IPS DF 6.9 (cell line): ENCODE measurements around the gene ANTKMT.
A peak's percentile ranks its signal among the peaks of the same experiment; 100 is the strongest.

Experiments
- DNase-seq: peaks from one replicate; pipeline ENCODE4 v3.0.0-alpha.2; 2013; ENCODE audit warnings: low read depth, low spot score
- H3K27ac ChIP-seq: one replicate; pipeline ENCODE4 v1.5.1; 2013; ENCODE audit warnings: low read length, control low read depth
- H3K27me3 ChIP-seq: 2 replicates; pipeline ENCODE4 v1.6.1; 2013; ENCODE audit warnings: mild to moderate bottlenecking, low read length; ENCODE audit not compliant: control insufficient read depth, insufficient read depth
- H3K36me3 ChIP-seq: 2 replicates; pipeline ENCODE4 v1.6.1; 2013; ENCODE audit warnings: low read length; ENCODE audit not compliant: control insufficient read depth, insufficient read depth
- H3K4me1 ChIP-seq: 2 replicates; pipeline ENCODE4 v1.6.1; 2013; ENCODE audit warnings: low read length; ENCODE audit not compliant: control insufficient read depth, insufficient read depth
- H3K4me3 ChIP-seq: 2 replicates; pipeline ENCODE4 v1.5.1; 2013; ENCODE audit warnings: mild to moderate bottlenecking, low read length
- H3K9me3 ChIP-seq: 2 replicates; pipeline ENCODE4 v1.6.1; 2013; ENCODE audit warnings: low read length, inconsistent platforms; ENCODE audit not compliant: control insufficient read depth, insufficient read depth
- WGBS: extraction: QIAGEN DNeasy Blood & Tissue Kit; methylation state at CpG from one replicate; pipeline ENCODE4 v1.1.7; 2013; ENCODE audit warnings: mixed read lengths, missing lambda C conversion rate; ENCODE audit not compliant: insufficient read length, insufficient coverage; 5-methylcytosine and 5-hydroxymethylcytosine counted together

The ANTKMT gene

DNA sequence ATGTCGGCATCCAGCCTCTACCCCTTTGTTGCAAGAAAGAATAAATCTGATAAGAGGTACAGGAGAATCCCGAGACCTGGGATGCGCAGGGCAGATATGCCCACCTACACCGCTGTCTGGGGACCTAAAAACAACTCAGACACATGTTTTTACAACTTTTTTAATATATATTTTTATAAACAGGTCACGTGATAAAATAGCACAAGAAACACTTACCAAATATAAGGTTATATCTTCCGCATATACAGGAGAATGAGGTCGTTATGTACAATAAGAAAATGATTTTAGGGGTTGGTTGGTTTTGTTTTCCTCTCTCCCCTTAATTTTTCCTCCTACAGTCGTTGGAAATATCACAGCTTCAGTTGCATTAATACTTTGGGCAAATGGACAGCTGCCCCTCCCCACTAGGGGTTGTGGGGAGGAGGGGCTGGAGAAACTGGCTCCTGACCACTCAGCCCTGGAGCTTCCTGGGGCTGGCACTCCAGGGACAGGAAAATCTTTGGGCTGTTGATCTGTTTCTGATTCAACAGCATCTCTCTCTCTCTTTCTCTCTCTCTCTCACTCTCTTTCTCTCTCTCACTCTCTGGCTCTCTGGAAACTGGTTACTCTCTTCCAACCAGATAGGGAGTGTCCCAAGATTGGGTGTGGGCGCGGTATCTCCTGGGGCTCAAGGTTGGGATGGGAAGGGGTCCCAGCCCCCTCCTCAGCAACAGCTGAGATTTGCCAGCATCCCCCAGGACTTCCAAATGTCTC, 28.4 kb upstream of the ANTKMT start:
- Histone ChIP-seq H3K9me3 (no peaks in the 10 kb centered on the region), H3K27me3 (peaks cover 2% of the 10 kb centered on the region; the same call in 1 of the 2 replicates), H3K4me3 (no peak overlapping the region), H3K36me3 (peaks cover 5% of the 10 kb centered on the region; the same call in 1 of the 2 replicates), H3K4me1 (peaks cover 11% of the 10 kb centered on the region), H3K27ac (no peak overlapping the region)
- DNase-seq = no peak
- WGBS = no CpG with 5 or more reads among the region's 10 CpGs

DNA sequence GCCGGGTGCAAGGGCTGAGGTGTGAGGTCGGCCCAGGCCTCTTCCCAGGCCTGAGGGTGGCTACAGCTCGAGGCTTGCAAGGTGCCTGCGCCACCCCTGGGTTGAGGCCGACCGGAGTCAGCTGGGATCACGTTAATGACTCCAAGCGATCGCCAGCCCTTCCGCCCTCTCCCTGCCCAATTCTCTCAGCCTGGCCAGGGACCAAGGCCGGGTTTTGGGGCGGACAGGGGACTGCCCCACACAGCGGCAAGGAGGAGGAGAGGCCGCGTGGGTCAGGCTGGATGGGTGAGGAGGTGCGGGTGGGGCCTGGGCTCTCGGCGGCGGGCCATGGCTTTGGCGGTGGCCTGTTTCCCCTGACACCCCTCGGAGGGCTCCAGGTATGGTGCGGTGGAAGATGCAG, 27.6 kb upstream of the ANTKMT start:
- H3K27me3 ChIP-seq = peaks cover 2% of the 10 kb centered on the region; the same call in 1 of the 2 replicates
- H3K4me3 ChIP-seq = peak overlapping the region; percentile 48; the same call in 1 of the 2 replicates

DNA sequence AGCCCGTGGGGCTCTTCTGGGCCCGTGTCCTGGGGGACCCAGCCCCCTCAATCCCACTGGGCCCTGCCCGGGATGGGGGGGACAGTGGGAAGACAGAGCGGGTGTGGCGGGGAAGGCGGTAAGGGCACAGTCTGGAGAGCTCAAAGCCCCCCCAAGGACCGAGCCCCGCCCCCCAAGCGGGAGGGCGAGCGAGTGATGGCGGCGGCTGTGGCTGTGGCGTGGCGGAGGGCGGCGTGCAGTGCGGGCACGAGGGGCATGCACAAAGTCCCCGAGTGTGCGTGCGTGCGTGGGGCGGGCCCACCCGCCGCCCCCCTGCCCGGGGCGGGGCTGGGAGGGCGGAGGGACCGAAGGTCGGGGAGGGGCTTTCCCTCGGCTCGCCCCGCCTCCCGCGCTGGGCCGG, 27.2 kb upstream of the ANTKMT start:
- Histone ChIP-seq H3K27ac (no peak overlapping the region), H3K9me3 (no peaks in the 10 kb centered on the region), H3K4me3 (peak overlapping the region; percentile 48; the same call in 1 of the 2 replicates), H3K36me3 (peaks cover 5% of the 10 kb centered on the region; the same call in 1 of the 2 replicates), H3K27me3 (peaks cover 2% of the 10 kb centered on the region; the same call in 1 of the 2 replicates), H3K4me1 (peaks cover 11% of the 10 kb centered on the region)
- DNase-seq = no peak
- WGBS = no CpG with 5 or more reads among the region's 37 CpGs

More for the DNA sequence above, 27.6 kb upstream of the ANTKMT start:
- Histone ChIP-seq H3K36me3 (peaks cover 5% of the 10 kb centered on the region; the same call in 1 of the 2 replicates), H3K27ac (no peak overlapping the region), H3K9me3 (no peaks in the 10 kb centered on the region), H3K4me1 (peaks cover 11% of the 10 kb centered on the region)
- WGBS = no CpG with 5 or more reads among the region's 22 CpGs
- DNase-seq = no peak

DNA sequence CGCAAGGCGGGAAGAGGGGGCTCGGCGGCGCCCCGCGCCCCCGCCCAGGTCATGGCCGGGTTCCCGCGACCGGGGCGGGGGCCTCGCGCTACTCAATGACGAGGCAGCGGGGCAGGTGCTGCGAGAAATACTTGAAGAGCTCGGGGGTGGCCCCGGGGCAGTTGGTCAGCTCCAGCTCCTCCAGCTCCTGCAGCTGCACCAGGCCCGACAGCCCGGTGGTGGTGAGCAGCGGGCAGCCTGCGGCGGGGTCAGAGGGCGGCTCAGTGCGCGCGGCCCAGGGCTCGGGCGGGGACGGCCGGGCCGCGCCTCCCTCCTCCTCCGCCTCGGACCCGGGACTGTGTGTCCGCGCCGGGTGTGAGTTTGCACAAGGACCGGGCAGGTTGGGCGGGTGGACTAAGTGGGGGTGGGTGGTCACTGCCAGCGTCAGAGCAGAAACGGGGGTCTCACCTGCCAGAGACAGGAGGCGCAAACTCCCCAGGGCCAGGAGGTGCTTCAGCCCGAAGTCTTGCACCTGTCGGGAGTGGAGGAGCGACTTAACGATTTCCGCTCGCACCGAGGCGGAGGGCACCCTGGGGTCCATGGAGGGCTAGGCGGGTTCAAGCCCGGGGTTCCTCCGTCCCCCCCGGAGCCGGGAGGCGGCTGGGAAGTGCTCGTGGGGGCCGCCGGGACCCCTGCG, 26.6 kb upstream of the ANTKMT start:
- Histone ChIP-seq H3K9me3 (no peaks in the 10 kb centered on the region), H3K4me1 (peaks cover 10% of the 10 kb centered on the region), H3K27ac (no peak overlapping the region), H3K36me3 (peaks cover under 1% of the 10 kb centered on the region; the same call in 1 of the 2 replicates), H3K27me3 (peaks cover 4% of the 10 kb centered on the region; the same call in 1 of the 2 replicates), H3K4me3 (peak overlapping the region; percentile 48)
- DNase-seq = no peak
- no CpG with 5 or more reads among the region's 64 CpGs for whole genome bisulfite sequencing

DNA sequence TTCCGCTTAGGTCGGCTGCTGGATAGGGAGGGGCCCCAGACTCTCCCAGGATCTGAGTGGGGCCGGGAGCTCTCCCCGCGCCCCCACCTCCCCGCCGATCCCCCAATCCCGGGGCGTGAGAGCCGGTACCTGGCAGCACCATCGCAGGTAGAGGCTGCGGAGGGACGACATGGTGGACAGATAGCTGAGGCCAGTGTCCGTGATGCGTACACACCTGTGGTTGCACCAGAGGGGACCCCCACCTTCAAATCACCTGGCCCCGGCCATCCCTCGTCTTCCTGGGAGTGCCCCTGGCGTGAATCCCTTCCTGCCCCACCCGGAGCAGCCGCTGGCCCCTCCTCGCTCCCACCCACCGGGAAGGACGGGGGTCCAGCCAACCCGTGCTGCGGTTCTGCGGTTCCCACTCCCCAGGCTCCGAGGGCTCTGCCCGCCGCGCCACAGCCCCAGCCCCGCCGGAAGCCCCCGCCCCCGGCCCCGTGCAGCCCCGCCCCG, 26.0 kb upstream of the ANTKMT start:
- DNase-seq = no peak
- H3K27ac ChIP-seq = no peak overlapping the region
- no CpG with 5 or more reads among the region's 37 CpGs for WGBS
- peak overlapping the region; percentile 48; the same call in 1 of the 2 replicates for H3K4me3 ChIP-seq
- H3K36me3 ChIP-seq = no peaks in the 10 kb centered on the region; the same call in 1 of the 2 replicates
- peaks cover 6% of the 10 kb centered on the region; the same call in 1 of the 2 replicates for H3K27me3 ChIP-seq
- H3K9me3 ChIP-seq = no peaks in the 10 kb centered on the region
- peaks cover 6% of the 10 kb centered on the region for H3K4me1 ChIP-seq

DNA sequence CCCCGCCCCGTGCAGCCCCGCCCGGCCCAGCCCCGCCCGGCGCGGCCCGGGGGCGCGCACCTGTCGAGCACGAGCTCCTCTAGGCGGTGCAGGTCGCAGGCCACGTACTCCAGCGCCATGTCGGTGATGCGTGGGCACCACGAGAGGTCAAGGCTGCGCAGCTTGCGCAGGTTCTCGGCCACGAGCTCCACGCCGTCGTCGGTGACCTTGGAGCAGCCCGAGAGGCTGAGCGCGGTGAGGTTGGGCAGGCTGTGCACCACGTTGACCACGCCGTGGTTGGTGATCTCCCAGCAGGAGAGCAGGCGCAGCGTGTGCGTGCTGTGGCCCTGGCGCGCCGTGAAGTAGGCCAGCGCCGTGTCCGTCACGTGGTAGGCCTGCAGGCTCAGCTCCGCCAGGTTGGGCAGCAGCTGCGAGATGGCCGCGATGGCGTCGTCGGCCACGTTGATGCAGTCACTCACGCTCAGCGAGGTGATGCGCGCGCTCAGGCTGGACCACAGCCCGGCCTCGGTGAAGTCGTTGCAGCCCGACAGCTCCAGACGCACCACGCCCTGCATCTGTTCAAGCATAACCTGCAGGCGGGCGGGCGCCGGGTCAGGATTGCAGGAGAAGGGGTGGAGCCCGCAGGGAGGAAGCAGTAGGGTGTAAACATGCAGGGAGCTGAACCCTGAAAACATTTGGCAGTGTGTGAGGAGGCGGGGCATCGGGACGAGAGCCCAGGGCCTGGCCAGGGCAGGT, 25.4 kb upstream of the ANTKMT start:
- Histone ChIP-seq H3K9me3 (no peaks in the 10 kb centered on the region), H3K4me1 (peaks cover 6% of the 10 kb centered on the region), H3K36me3 (no peaks in the 10 kb centered on the region; the same call in 1 of the 2 replicates), H3K4me3 (peak overlapping the region; percentile 43; the same call in 1 of the 2 replicates), H3K27me3 (peaks cover 6% of the 10 kb centered on the region; the same call in 1 of the 2 replicates), H3K27ac (no peak overlapping the region)
- DNase-seq = no peak
- no CpG with 5 or more reads among the region's 71 CpGs for WGBS

DNA sequence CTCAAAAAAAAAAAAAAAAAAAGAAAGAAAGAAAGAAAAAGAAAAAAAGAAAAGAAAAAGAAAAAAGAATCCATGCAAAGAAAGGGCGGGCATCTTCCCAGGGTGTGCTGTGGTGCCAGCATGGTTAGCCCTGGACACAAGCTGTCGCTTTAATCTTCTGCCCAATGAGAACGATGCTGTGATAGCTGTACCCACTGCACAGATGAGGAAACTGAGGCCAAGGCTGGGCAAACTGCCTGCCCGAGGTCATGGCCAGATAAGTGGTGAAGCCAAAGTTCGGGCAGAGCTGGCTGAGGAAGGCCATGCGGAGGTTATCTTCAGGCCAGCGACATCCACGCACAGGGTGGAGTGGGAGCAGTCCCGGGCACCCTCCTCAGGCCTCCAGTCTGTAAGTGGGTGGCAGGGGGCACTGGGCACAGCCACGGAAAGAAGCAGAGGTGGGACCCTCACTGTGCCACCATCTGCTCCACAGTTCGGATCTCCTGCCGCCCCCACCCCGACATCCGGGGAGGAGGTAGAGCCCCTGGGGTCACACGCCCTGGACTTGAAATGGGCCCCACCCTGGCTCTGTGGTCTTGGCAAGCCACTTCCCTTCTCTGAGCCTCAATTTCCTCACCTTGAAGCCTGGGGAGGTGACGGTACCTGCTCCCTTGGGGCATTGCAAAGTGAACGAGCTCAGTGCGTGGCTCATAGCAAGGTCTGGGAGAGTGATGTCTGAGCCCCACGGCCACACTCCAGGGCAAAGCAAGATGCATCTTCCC, 21.9 kb upstream of the ANTKMT start:
- Histone ChIP-seq H3K9me3 (no peaks in the 10 kb centered on the region), H3K36me3 (no peaks in the 10 kb centered on the region; the same call in 1 of the 2 replicates), H3K4me3 (no peak overlapping the region), H3K27me3 (peaks cover 36% of the 10 kb centered on the region), H3K4me1 (peaks cover 3% of the 10 kb centered on the region), H3K27ac (no peak overlapping the region)
- no CpG with 5 or more reads among the region's 19 CpGs for WGBS
- DNase-seq = no peak

DNA sequence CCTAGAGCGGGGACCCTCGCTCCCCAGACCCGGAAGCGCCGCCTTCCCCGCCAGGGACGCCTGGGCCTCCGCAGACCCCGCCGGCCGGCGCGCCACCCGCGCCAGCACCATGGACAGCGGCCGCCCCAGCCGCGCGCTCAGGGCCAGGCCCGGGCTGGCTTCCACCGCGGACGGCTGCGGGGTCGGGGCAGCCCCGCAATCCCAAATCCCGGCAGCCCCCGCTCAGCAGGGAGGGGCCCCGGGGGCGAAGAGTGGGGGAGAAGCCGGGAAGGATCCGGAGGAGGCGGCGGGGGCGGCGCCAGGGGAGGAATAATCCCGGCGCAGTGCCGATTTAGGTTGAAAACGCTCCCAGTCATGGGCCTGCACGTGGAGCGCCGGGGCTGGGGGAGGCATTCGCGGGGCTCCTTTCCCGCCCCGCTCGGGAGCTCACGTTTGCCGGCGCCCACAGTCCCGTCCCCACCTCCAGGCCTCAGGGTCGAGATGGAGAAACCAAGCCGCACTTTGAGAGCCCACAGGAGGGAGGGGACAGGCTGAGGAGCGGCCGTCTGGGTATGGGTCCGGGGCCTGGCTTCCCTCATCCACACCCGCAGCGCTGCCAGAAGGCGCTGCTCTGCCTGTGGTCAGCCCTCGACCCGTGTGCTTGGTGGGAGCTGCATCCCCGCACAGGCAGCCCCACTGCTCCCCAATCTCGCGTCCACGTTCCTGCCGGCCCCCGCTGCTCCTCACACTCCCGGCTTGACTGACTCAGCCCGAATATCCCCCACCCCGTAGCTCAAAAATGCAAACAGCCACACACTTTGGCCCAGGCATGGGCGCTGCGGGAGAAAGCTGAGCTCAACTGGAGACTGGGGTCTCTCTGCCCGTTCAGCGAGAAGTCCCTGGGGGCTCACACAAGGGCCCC, 20.0 kb upstream of the ANTKMT start:
- Histone ChIP-seq H3K27ac (no peak overlapping the region), H3K4me3 (no peak overlapping the region), H3K9me3 (no peaks in the 10 kb centered on the region), H3K36me3 (no peaks in the 10 kb centered on the region), H3K27me3 (peaks cover 43% of the 10 kb centered on the region), H3K4me1 (no peaks in the 10 kb centered on the region)
- no peak for DNase-seq
- no CpG with 5 or more reads among the region's 76 CpGs for WGBS

DNA sequence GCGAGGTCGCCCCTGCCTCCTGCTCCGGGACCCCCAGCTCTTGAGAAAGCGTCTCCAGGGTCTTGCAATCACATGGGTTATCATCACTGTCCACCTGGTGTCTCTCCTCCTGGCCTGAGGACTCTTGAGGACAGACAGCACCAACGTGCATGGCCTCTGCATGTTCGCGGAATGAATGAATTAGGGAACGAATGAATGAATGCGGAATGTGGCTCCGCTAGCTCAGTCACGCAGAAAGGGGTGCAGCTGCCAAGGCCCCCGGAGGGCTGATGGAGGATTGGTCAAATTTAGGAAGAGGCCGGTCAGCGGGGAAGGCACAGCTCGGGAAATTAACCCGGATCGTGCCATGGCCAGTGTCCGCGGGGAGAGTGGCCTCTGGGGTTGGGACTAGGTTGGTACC, 18.6 kb upstream of the ANTKMT start:
- WGBS = no CpG with 5 or more reads among the region's 19 CpGs
- H3K36me3 ChIP-seq = no peaks in the 10 kb centered on the region
- no peaks in the 10 kb centered on the region for H3K9me3 ChIP-seq
- H3K4me3 ChIP-seq = no peak overlapping the region
- H3K27me3 ChIP-seq = peaks cover 52% of the 10 kb centered on the region
- DNase-seq = no peak
- H3K27ac ChIP-seq = no peak overlapping the region
- H3K4me1 ChIP-seq = peaks cover 2% of the 10 kb centered on the region; the same call in 1 of the 2 replicates
